SK-N-MC (cell line): Measurements from ENCODE around the gene RNF112.

Experiments used
- EZH2 ChIP-seq: fragments of 200-600 bp; sonication (generic); IDR thresholded peaks from one replicate; pipeline ENCODE4 v1.6.1; 2017; ENCODE audit warnings: antibody characterized with exemption
- FOXP2 ChIP-seq: optimal IDR thresholded peaks from 2 replicates; pipeline ENCODE3; 2011; ENCODE audit warnings: mild to moderate bottlenecking, moderate library complexity; ENCODE audit not compliant: insufficient read depth; ENCODE audit errors: extremely low read length, control extremely low read depth
- POLR2AphosphoS5 ChIP-seq: IDR thresholded peaks from 2 replicates; pipeline ENCODE4 v1.6.1; 2012; ENCODE audit warnings: mild to moderate bottlenecking, low read depth, low read length, borderline replicate concordance

GRCh38 chr17:19376811-19377210 lies 34.2 kb upstream of the RNF112 start:
- TF ChIP-seq POLR2AphosphoS5 (no peak), EZH2 (no peak), FOXP2 (no peak)
